ENCODE measurements around the gene NPTXR.

DNA sequence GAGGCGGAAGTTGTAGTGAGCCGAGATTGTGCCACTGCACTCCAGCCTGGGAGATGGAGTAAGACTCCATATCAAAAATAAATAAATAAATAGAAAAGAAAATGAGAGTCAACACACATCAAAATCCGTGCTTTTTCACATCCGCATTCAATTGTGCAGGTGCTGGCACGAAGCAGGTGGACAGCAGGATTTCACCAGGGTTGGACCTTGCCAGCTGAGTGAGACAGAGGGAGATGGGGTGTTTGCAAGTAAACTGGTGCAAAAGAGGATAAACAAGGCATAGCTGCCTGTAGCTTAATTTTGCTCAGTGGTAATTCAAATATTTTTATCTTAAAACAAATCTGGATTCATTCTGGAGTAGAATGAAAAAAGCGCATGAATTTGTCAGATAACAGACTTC, 26.6 kb downstream of the NPTXR start:
- TF ChIP-seq, protein P1, sequence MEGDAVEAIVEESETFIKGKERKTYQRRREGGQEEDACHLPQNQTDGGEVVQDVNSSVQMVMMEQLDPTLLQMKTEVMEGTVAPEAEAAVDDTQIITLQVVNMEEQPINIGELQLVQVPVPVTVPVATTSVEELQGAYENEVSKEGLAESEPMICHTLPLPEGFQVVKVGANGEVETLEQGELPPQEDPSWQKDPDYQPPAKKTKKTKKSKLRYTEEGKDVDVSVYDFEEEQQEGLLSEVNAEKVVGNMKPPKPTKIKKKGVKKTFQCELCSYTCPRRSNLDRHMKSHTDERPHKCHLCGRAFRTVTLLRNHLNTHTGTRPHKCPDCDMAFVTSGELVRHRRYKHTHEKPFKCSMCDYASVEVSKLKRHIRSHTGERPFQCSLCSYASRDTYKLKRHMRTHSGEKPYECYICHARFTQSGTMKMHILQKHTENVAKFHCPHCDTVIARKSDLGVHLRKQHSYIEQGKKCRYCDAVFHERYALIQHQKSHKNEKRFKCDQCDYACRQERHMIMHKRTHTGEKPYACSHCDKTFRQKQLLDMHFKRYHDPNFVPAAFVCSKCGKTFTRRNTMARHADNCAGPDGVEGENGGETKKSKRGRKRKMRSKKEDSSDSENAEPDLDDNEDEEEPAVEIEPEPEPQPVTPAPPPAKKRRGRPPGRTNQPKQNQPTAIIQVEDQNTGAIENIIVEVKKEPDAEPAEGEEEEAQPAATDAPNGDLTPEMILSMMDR (IDR thresholded peaks at IDR 0.05; ENCODE audit: low read length): no peak
- no peak for TF ChIP-seq EZH2 (optimal IDR thresholded peaks at IDR 0.05; ENCODE audit: low read depth, low read length)
